IPS DF 19.7 (cell line): ENCODE data around the gene SCGB3A1.

Source experiments
- DNase-seq: peaks from one replicate; pipeline ENCODE4 v3.0.0-alpha.2; 2013; ENCODE audit warnings: low read depth, low spot score

Gene SCGB3A1

DNA sequence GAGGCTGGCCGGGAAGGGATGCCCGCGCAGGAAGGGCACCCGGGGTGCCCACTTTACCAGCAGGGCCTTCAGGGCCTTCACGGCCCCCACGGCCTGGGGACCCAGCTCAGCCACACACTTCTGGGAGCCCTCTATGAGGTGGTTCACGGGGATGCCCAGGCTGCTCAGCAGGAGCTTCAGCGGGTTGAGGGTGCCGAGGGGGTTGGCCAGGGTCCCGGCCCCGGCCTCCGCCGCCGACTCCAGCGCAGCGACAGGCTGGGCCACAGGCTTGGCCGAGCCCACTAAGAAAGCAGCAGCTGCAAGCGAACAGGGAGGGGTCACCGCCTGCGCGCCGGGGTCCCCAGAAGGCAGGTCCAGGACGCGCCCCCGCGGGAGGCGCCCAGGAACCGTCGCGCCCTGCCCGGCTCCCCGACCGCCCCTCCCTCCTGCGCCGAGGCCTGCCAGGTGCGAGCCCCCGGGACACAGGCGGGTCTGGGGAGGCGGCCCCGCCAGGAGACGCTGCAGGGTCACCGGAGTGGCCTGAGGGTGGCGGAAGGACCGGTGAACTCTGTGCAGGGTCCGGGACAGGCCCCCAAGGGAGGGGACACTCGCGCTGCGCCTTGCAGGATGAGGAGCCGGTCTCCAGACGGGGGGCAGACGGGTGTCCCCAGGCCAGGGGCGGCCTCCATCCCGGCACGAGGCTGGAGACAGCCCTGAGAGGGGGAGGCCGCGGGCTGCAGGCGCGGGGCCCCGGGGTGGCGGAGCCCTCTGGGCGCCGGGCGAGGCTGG lies 572 bp downstream of the SCGB3A1 start:
- DNase-seq = no peak

DNA sequence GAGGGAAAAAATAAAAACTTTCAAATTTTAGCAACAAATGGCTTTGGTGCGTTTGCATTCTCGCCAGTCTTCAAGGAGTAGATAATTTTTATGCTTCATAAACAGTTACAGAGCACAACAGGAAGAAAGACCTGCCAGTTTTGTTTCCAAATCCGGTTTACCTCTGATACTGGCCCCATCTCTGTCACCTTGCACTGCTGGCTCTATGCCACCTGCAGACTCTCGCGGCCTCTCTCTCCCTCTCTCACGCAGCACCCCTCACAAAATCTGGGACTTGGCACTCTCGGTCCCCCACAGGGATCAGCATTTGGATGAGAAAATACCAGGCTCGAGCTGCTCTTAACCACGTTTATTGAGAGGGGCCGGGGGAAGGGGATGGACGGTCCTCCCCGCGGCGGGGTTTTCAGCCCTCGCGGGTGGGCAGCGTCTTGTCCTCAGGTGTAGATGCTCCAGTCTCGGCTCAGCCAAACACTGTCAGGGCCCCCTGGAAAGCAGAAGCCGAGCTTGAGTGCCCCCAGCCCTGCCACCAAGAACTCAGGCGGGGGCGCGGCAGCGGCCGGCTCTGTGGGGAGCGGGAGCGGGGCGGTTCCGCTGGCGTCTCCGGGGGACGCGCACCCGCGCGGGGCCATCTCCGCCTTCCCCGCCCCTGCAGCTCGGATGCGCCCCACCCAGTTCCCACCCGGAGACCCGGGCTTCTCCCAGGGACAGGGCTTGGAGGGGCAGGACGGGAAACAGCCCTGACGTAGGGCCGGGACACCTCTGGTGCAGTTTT lies 1.3 kb downstream of the SCGB3A1 start:
- DNase-seq = no peak

DNA sequence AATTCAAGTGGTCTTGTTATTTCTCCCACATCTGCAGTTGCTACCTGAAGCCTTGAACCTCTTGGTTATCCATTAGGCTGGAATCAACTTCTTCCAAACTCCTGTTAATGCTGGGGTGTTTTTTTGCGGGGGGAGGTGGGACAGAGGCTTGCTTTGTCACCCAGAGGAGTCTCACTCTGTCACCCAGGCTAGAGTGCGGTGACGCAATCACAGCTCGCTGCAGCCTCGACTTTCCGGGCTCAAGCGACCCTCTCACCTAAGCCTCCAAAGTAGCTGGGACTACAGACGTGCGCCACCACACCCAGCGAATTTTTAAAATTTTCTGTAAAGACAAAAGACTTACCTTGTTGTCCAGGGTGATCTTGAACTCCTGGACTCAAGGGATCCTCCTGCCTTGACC lies 4.4 kb downstream of the SCGB3A1 start:
- DNase-seq = no peak

DNA sequence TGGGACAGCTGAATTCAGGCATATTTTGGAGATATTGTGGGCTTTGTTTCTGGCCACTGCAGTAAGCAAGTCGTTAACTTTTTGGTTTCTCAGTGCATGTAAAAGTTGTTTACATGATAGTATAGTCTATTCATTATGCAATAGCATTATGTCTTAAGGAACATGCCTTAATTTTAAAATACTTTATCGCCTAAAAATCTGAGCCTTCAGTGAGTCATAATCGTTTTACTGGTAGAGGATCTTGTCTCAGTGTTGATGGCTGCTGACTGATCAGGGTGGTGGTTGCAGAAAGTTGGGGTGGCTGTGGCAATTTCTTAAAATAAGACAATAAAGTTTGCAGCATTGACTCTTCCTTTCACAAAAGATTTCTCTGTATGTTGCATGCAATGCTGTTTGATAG lies 5.1 kb downstream of the SCGB3A1 start:
- DNase-seq = no peak

DNA sequence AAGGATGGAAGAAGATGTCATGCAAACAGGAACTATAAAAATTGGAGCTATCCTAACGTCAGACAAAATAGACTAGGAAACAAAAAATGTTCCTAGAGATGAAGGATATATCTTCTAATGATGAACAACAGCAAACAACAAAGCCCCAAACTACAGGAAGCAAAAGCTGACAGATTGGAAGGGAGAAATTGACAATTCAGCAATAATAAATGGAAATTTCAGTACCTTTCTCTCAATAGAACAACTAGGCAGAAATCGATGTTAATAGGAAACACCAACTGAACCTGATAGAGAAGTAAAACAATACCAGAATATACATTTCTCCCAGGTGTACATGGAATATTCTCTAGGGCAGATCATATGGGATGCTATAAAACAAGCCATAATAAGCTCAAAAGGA lies 7.6 kb downstream of the SCGB3A1 start:
- no peak for DNase-seq

DNA sequence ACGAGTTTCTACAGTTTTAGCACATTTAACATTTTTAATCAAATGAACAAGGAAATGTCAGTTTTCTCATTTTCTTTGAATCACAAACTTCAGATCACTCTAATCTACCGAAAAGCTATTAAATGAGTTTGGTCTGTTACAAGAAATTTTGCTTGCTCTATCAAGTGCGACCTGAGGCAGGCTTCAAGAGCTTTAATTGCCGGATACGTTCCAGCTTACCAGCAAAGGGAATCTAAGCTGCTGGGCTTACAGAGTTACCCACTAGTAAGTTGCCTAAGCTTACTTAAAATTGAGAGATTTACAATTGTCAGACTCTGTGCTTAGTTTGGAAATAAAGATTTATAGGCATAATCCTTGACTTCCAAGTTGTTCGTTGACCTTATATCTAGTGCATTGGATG lies 10.6 kb downstream of the SCGB3A1 start:
- no peak for DNase-seq

DNA sequence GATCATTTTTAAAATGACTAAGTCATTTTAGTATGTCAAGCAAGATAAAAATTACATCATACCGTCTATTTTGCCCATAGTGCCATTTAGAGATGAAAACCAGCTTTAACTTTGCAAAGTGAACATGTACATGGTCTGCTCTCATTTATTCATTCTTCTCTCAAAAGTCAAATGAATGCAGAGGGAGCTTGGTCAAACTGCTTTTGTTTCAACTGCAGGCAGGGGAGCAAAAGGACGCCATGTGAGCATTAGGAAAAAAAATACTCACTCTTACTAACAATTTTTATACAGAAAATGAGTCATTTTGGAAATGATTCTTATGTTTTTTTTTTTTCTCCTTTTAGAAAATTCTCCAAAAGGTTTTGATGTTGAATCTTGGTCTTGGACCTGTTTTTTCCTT lies 15.7 kb downstream of the SCGB3A1 start:
- no peak for DNase-seq

DNA sequence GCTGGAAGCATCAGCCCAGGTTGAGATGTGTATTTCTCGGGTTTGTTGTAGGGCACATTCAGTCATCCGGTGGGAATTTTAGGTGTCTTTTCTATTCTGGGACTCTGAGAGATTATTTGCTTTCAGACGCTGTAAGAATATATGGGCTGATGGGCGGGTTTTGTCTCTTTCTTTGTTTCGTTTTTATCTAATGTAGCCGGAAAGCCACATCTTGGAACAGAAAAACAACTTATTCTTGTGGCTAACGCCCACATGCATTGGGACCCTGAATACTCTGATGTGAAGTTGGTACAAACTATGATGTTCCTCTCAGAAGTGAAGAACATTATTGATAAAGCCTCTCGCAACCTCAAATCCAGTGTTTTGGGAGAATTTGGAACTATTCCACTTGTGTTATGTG lies 22.4 kb downstream of the SCGB3A1 start:
- DNase-seq = no peak

DNA sequence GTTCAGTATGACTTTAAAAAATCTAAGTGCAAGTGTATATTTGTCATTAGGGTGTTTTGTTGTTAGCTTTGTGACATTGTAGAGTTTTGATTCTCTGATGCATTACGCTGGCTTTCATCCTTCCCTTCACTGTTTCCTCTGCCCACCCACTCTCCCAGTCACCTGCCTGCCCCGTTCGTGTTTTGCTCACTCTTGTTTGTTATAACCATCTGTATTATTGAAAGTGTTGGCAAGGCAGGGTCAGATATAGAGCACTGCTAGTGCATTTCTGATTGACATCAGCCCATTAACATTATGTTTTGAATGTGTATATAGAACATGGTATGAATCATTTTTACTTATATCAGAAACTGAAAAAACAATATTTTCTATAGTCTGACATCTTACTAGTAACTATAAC lies 27.3 kb downstream of the SCGB3A1 start:
- DNase-seq = no peak

DNA sequence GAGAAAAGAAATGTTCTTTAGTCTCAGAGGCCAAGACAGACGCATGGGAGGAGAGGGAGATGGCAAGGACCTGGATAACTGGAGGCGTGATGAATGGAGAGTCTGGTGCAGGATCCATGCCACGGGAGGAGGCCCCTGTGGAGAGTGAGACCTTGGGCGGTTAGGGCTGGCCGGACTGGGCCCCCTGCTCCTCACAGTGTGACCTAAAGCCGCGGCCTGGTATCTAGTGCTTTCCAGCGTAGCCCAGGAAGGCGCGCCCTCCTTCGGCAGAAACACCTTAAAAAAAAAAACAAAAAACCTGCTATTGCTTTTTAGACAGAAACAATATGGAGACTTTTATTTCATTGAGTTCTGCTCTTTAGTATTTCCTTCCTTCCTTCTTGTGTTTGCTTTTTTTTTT lies 33.1 kb downstream of the SCGB3A1 start:
- no peak for DNase-seq

DNA sequence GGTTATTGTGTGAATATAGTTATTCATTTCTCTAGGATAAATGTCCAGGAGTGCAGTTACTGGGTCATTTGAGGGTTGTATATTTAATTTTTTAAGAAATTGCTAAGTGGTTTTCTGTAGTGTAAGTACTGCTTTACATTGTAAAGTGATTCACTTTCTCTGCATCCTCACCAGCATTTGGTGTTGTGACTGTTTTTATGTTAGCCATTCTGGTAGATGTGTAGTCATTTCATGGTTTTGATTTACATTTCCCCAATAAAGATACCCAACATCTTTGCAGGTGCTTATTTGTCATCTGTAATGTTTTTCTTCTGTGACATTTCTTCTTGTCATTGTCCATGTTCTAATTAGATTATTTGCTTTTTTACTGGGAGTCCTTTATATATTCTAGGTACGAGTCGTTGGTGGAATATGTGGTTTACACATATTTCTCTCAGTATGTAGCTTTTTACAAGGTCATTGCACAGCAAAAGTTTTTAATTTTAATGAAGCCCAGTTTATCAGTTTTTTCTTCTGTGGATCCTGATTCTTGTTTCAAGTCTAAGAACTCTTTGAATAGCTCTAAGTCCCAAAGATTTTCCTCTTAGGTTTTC lies 34.0 kb downstream of the SCGB3A1 start:
- DNase-seq = no peak

DNA sequence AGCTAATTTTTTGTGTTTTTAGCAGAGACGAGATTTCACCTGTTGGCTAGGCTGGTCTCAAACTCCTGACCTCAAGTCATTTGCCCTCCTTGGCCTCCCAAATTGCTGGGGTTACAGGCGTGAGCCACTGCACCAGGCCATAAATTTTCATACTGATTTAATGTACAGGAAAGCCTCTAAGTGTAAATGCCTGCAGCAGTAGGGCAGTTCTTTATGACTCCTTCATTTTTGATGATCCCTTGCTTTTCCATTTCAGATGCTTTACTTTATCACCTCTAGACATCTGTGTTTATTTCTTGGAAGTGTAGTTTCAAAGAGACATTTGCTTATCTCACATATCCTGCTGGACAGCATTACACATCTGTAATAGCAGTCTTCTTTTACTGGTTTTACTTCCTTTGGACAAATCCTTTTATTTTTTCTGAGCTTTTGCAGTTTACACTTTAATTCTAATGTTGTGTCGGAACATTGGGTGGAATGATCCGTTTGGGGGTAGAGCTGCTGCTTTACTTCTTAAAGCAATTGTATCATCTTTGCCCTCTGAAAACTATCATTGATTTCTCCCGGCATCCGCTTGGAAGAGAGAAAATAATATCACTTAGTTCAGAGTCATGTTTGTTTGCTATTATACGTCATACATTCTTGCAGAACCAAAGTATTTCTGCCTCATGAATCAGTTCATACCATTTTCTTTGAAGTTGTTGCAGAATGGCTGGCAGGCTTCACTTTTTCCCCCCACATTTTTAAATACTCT lies 36.0 kb downstream of the SCGB3A1 start:
- DNase-seq = no peak

DNA sequence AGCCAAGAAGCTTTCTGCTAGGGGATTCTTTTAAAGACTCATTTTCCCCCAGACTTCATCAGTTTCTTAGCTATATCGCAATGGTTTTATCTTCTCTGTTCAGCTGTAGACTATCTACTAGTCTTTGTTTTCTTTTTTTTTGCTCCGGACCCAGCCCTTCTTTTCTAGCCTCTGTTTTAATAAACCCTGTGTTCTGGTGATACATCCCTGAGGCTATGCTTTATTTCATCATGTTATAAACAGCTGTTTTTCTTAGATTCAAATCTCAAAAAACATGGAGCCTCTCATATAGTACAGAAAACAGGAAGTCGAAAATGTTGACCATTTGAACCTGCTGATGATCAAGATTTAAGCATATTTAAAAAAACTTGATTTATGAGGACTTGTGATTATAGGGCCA lies 37.8 kb downstream of the SCGB3A1 start:
- no peak for DNase-seq

DNA sequence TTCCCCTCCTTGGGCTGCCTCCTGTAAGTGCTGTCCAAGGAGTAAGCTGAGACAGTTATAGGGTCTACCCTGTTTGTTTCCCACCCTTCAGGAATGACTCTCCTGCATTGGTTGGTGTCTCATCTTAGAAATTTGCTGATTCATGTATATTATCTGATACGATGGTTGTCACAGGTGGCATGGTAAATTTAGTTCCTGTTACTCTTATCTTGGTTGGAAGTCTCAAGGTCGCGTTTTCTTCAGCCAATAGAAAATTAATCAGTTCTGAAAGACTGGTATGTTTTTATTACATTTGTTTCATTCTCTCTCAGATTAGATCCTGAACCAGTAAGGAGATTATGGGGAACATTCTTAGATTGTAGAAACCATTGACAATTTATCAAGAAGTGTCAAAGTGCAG lies 42.7 kb downstream of the SCGB3A1 start:
- DNase-seq = no peak

DNA sequence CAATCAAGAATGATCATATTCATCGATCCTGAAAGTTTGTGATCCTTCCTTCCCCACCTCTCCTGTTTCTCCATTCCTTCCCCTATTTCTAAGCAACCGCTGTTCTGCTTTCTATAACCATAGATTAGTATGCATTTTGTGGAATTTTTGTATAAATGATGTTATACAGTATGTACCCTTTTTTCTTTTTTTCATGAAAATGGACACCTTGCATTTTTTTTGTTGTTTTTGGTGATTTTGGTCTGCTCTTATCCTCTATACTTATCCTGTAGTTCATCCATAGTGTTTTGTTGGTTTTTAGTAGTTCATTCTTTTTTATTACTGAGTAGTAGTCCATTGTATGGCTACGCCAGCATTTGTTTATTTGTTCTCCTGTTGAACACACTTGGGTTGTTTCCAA lies 46.1 kb downstream of the SCGB3A1 start:
- DNase-seq = no peak

DNA sequence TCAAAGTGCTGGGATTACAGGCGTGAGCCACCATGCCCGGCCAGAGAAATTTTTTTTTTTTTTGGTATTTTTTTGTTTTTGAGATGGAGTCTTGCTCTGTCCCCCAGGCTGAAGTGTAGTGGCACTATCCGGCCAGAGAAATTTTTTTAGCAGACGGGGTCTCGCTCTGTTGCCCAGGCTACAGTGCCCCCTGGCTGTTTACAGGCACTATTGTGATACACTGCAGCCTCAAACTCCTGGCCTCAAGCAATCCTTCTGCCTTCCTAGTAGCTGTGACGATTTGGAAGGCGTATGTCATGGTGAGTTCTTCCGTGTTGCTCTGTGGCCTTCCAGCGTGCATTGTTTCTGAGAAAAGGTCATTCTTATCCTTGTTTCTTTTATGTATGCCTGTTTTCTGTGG lies 49.6 kb downstream of the SCGB3A1 start:
- no peak for DNase-seq
